HUES48 (cell line): ENCODE results near the gene PARD3.

ENCODE experiments used
- H3K27ac ChIP-seq: one replicate; pipeline ENCODE4 v1.7.0; 2013; ENCODE audit warnings: low read depth, low read length, inconsistent platforms
- H3K27me3 ChIP-seq: 2 replicates; pipeline ENCODE4 v1.6.1; 2013; ENCODE audit warnings: mild to moderate bottlenecking, low read length; ENCODE audit not compliant: control insufficient read depth, insufficient read depth
- H3K36me3 ChIP-seq: 2 replicates; pipeline ENCODE4 v1.6.1; 2013; ENCODE audit warnings: low read length; ENCODE audit not compliant: control insufficient read depth, insufficient read depth
- H3K4me1 ChIP-seq: 2 replicates; pipeline ENCODE4 v1.6.1; 2013; ENCODE audit warnings: mild to moderate bottlenecking, low read length; ENCODE audit not compliant: control insufficient read depth, insufficient read depth
- H3K4me3 ChIP-seq: 2 replicates; pipeline ENCODE4 v1.5.1; 2013; ENCODE audit warnings: mild to moderate bottlenecking, low read depth, low read length
- H3K9ac ChIP-seq: 2 replicates; pipeline ENCODE4 v1.6.1; 2013; ENCODE audit warnings: mild to moderate bottlenecking, low read depth, low read length, moderate library complexity
- H3K9me3 ChIP-seq: 2 replicates; pipeline ENCODE4 v1.6.1; 2013; ENCODE audit warnings: low read length; ENCODE audit not compliant: control insufficient read depth, insufficient read depth

PARD3 gene

GRCh38 chr10:34635111-34635510, 180.0 kb downstream of the PARD3 start:
- Histone ChIP-seq H3K4me3 (no peak overlapping the region), H3K9me3 (no peaks in the 10 kb centered on the region), H3K9ac (no peak overlapping the region), H3K36me3 (no peaks in the 10 kb centered on the region), H3K4me1 (peaks cover 23% of the 10 kb centered on the region), H3K27me3 (no peaks in the 10 kb centered on the region), H3K27ac (no peak overlapping the region)

GRCh38 chr10:34633374-34633773, 181.7 kb downstream of the PARD3 start:
- H3K4me1 ChIP-seq: peaks cover 23% of the 10 kb centered on the region
- H3K27me3 ChIP-seq: no peaks in the 10 kb centered on the region
- no peaks in the 10 kb centered on the region for H3K9me3 ChIP-seq
- no peak overlapping the region for H3K9ac ChIP-seq
- H3K4me3 ChIP-seq: no peak overlapping the region
- H3K36me3 ChIP-seq: no peaks in the 10 kb centered on the region
- H3K27ac ChIP-seq: no peak overlapping the region

GRCh38 chr10:34629084-34629483, 186.0 kb downstream of the PARD3 start:
- H3K27ac ChIP-seq: no peak overlapping the region

GRCh38 chr10:34628174-34628796, 186.8 kb downstream of the PARD3 start:
- Histone ChIP-seq H3K36me3 (no peaks in the 10 kb centered on the region), H3K27ac (no peak overlapping the region), H3K27me3 (no peaks in the 10 kb centered on the region), H3K4me3 (no peak overlapping the region), H3K9me3 (no peaks in the 10 kb centered on the region), H3K9ac (no peak overlapping the region), H3K4me1 (no peaks in the 10 kb centered on the region)

More at GRCh38 chr10:34629084-34629483, 186.0 kb downstream of the PARD3 start:
- H3K27me3 ChIP-seq: no peaks in the 10 kb centered on the region
- H3K9me3 ChIP-seq: no peaks in the 10 kb centered on the region
- no peak overlapping the region for H3K4me3 ChIP-seq
- H3K4me1 ChIP-seq: no peaks in the 10 kb centered on the region
- no peak overlapping the region for H3K9ac ChIP-seq
- no peaks in the 10 kb centered on the region for H3K36me3 ChIP-seq

GRCh38 chr10:34627741-34628140, 187.4 kb downstream of the PARD3 start:
- Histone ChIP-seq H3K27me3 (no peaks in the 10 kb centered on the region), H3K36me3 (no peaks in the 10 kb centered on the region), H3K9me3 (no peaks in the 10 kb centered on the region), H3K9ac (no peak overlapping the region), H3K27ac (no peak overlapping the region), H3K4me1 (no peaks in the 10 kb centered on the region), H3K4me3 (no peak overlapping the region)

GRCh38 chr10:34627331-34627730, 187.8 kb downstream of the PARD3 start:
- Histone ChIP-seq H3K27me3 (no peaks in the 10 kb centered on the region), H3K9ac (no peak overlapping the region), H3K4me3 (no peak overlapping the region), H3K9me3 (no peaks in the 10 kb centered on the region), H3K36me3 (no peaks in the 10 kb centered on the region), H3K27ac (no peak overlapping the region), H3K4me1 (no peaks in the 10 kb centered on the region)

GRCh38 chr10:34626158-34626880, 188.8 kb downstream of the PARD3 start:
- H3K27me3 ChIP-seq: no peaks in the 10 kb centered on the region
- no peaks in the 10 kb centered on the region for H3K9me3 ChIP-seq
- H3K36me3 ChIP-seq: no peaks in the 10 kb centered on the region
- no peak overlapping the region for H3K4me3 ChIP-seq
- no peak overlapping the region for H3K9ac ChIP-seq
- H3K4me1 ChIP-seq: no peaks in the 10 kb centered on the region
- H3K27ac ChIP-seq: no peak overlapping the region

- Histone ChIP-seq H3K4me1 (peaks cover 11% of the 10 kb centered on the region), H3K27me3 (no peaks in the 10 kb centered on the region), H3K36me3 (no peaks in the 10 kb centered on the region), H3K4me3 (no peak overlapping the region), H3K27ac (no peak overlapping the region), H3K9ac (no peak overlapping the region), H3K9me3 (no peaks in the 10 kb centered on the region)
Observed at GRCh38 chr10:34624323-34625153, 190.6 kb downstream of the PARD3 start.

- Histone ChIP-seq H3K4me1 (peaks cover 19% of the 10 kb centered on the region), H3K4me3 (no peak overlapping the region), H3K27me3 (no peaks in the 10 kb centered on the region), H3K27ac (no peak overlapping the region), H3K36me3 (no peaks in the 10 kb centered on the region), H3K9me3 (no peaks in the 10 kb centered on the region), H3K9ac (no peak overlapping the region)
Observed at GRCh38 chr10:34622945-34623344, 192.2 kb downstream of the PARD3 start.

- H3K4me1 ChIP-seq: peaks cover 32% of the 10 kb centered on the region
- no peaks in the 10 kb centered on the region for H3K27me3 ChIP-seq
- H3K9me3 ChIP-seq: no peaks in the 10 kb centered on the region
- H3K4me3 ChIP-seq: no peak overlapping the region
- H3K9ac ChIP-seq: no peak overlapping the region
- H3K36me3 ChIP-seq: no peaks in the 10 kb centered on the region
- H3K27ac ChIP-seq: no peak overlapping the region
Observed at GRCh38 chr10:34618611-34619010, 196.5 kb downstream of the PARD3 start.

- peaks cover 42% of the 10 kb centered on the region for H3K4me1 ChIP-seq
- no peaks in the 10 kb centered on the region for H3K9me3 ChIP-seq
- H3K4me3 ChIP-seq: no peak overlapping the region
- H3K27me3 ChIP-seq: no peaks in the 10 kb centered on the region
- no peak overlapping the region for H3K9ac ChIP-seq
- H3K36me3 ChIP-seq: no peaks in the 10 kb centered on the region
- no peak overlapping the region for H3K27ac ChIP-seq
Observed at GRCh38 chr10:34615770-34616169, 199.3 kb downstream of the PARD3 start.
